Liver (tissue), 3 donors: Measurements from ENCODE around the gene RTP1.

ENCODE experiments used
- CTCF ChIP-seq: fragments of 150-350 bp; IDR thresholded peaks from 2 replicates; pipeline ENCODE4 v1.5.1; 2017; ENCODE audit warnings: improper control_type of control experiment, low read depth, low read length; ENCODE audit not compliant: missing input control
- EGR1 ChIP-seq, 2 donors: IDR thresholded peaks; 2 replicates each; pipeline ENCODE4 v1.6.1; 2016 to 2018; ENCODE audit warnings: antibody characterized with exemption in 2 of 2, low read depth in 2 of 2
- GABPA ChIP-seq, 2 donors: IDR thresholded peaks in 1 of 2; conservative IDR thresholded peaks in 1 of 2; 2 replicates each; pipeline ENCODE4 v1.6.1; 2016; ENCODE audit warnings: antibody characterized with exemption in 2 of 2, mild to moderate bottlenecking in 1 of 2, moderate library complexity in 1 of 2
- NR2F2 ChIP-seq: IDR thresholded peaks from 2 replicates; pipeline ENCODE4 v1.6.1; 2016; ENCODE audit warnings: antibody characterized with exemption
- SP1 ChIP-seq: IDR thresholded peaks from 2 replicates; pipeline ENCODE4 v1.6.1; 2018; ENCODE audit warnings: antibody characterized with exemption, mild to moderate bottlenecking
- TAF1 ChIP-seq: conservative IDR thresholded peaks from 2 replicates; pipeline ENCODE4 v1.6.1; 2016; ENCODE audit warnings: antibody characterized with exemption, mild to moderate bottlenecking
- ZBTB33 ChIP-seq: IDR thresholded peaks from 2 replicates; pipeline ENCODE4 v1.6.1; 2016; ENCODE audit warnings: antibody characterized with exemption
- donor health status: healthy.
- donor health status: healthy.

DNA sequence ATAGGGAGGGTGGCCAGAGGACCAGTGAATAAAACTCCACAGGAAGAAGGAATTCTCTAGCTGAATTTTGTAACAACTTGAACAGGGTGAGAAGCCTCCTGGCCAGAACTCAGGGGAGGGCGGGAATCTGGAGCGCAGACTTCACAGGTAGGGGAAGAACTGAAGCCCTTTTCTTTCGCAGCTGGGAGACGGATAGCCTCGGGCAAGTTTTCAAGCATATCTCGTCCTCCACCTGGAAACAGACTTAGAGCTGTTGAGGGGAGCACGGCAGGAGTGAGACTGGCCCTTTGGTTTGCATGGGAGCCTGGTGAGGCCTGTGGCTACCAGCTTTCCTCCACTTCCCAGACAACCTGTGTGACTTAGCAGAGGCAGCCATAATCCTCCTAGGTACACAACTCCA, 47.1 kb upstream of the RTP1 start:
- TF ChIP-seq CTCF, result no peak
- no peak for TF ChIP-seq ZBTB33
- no peak for TF ChIP-seq SP1
- TF ChIP-seq EGR1 (IDR thresholded peaks at IDR 0.05; ENCODE audit: low read depth in 2 of 2), result no peak
- no peak for TF ChIP-seq GABPA (IDR thresholded peaks at IDR 0.05 in 1 of 2, conservative IDR thresholded peaks at IDR 0.05 in 1 of 2)
- TF ChIP-seq TAF1, result no peak
- TF ChIP-seq NR2F2, result no peak
